AG10803 (cell line): ENCODE measurements around the gene HK2.
"Not testable (repeated sequence)": the region's sequence is repeated elsewhere in the genome, so short reads cannot be mapped to it uniquely, and the experiment has no call there.

Source experiments
- DNase-seq: peaks from one replicate; pipeline ENCODE4 v3.0.0; 2010; ENCODE audit warnings: low read depth
- H3K4me3 ChIP-seq: 2 replicates; pipeline ENCODE4 v1.5.1; 2011; ENCODE audit warnings: mild to moderate bottlenecking, low read length, control low read depth
- CTCF ChIP-seq: conservative IDR thresholded peaks from 2 replicates; pipeline ENCODE4 v1.5.1; 2011; ENCODE audit warnings: mild to moderate bottlenecking, low read length, control low read depth, inconsistent platforms

HK2 gene

GRCh38 chr2:74851191-74851566 is 17.3 kb downstream of the HK2 start:
- no peak overlapping the region for H3K4me3 ChIP-seq
- no peak for TF ChIP-seq CTCF

GRCh38 chr2:74853360-74853759 is 19.4 kb downstream of the HK2 start:
- not testable (repeated sequence) for H3K4me3 ChIP-seq, DNase-seq

More at GRCh38 chr2:74851191-74851566, 17.3 kb downstream of the HK2 start:
- DNase-seq, result peak; percentile 58

- no peak for DNase-seq
- no peak overlapping the region for H3K4me3 ChIP-seq
- no peak for TF ChIP-seq CTCF
Measured at GRCh38 chr2:74854401-74854800, 20.5 kb downstream of the HK2 start.

GRCh38 chr2:74855114-74855707 is 21.3 kb downstream of the HK2 start:
- not testable (repeated sequence) for DNase-seq

GRCh38 chr2:74856004-74856578 is 22.2 kb downstream of the HK2 start:
- no peak for DNase-seq
- no peak for TF ChIP-seq CTCF
- no peak overlapping the region for H3K4me3 ChIP-seq

More at GRCh38 chr2:74855114-74855707, 21.3 kb downstream of the HK2 start:
- H3K4me3 ChIP-seq, result not testable (repeated sequence)

- no peak for DNase-seq
Measured at GRCh38 chr2:74856599-74856998, 22.7 kb downstream of the HK2 start.

GRCh38 chr2:74857215-74857614 is 23.3 kb downstream of the HK2 start:
- no peak for DNase-seq
- no peak for TF ChIP-seq CTCF
- H3K4me3 ChIP-seq, result no peak overlapping the region

More at GRCh38 chr2:74856599-74856998, 22.7 kb downstream of the HK2 start:
- no peak for TF ChIP-seq CTCF
- no peak overlapping the region for H3K4me3 ChIP-seq

- H3K4me3 ChIP-seq, result no peak overlapping the region
- DNase-seq, result no peak
- no peak for TF ChIP-seq CTCF
Measured at GRCh38 chr2:74857725-74858124, 23.8 kb downstream of the HK2 start.
